Heart left ventricle (tissue), 13 donors: Measurements from ENCODE around the gene GPC3.

Experiments
- CTCF ChIP-seq, 12 donors: fragments of 200-600 bp; sonication (generic) in 4 of 12; IDR thresholded peaks; one replicate each; pipeline versions ENCODE4 v1.5.0 to v1.8.0; 2018 to 2022; ENCODE audit warnings: antibody characterized with exemption in 12 of 12, mild to moderate bottlenecking in 5 of 12
- POLR2A ChIP-seq, 2 donors: fragments of 450-650 bp; IDR thresholded peaks; one replicate each; pipeline ENCODE4 v1.6.1; 2017; ENCODE audit warnings: antibody characterized with exemption in 2 of 2, mild to moderate bottlenecking in 2 of 2, moderate library complexity in 2 of 2
- donor health status: ischemic (EF 13 %, LVEDD 7.1; RV severe dilation, severe dysfunction).
- donor health status: DM: no; HTN: yes; CAD: no.
- donor health status: DM: no; HTN: no; CAD: no.
- donor health status: ischemic (EF 25% LVEDD 6.9; RV normal size, moderate dysfunction).
- donor health status: ischemic (EF 25% LVEDD 5.7; RV mildly dilated, moderate dysfunction).
- donor health status: ischemic (EF 35%, LVEDD 5.7; RV mildly dilated, moderate dysfunction).
- donor health status: nonischemic (EF 11% LVEDD 7.7; RV severe dilation, severe dysfunction).
- donor health status: DM: yes; HTN: yes; CAD: no.
- donor health status: PGD.
- donor health status: ischemic (EF 29% LVEDD 5.4; RV normal size, mild dysfunction).
- donor health status: nonischemic (EF 23%, LVEDD 6.1; RV moderate dilation, normal function).

GRCh38 chrX:133697656-133698055 is 287.7 kb downstream of the GPC3 start:
- TF ChIP-seq POLR2A (IDR thresholded peaks at IDR 0.05) (no peak), CTCF (IDR thresholded peaks at IDR 0.05) (no peak)
